PC-3 (cell line): ENCODE measurements around the gene RDH16.
"Not testable (repeated sequence)": the region's sequence is repeated elsewhere in the genome, so short reads cannot be mapped to it uniquely, and the experiment has no call there.

Experiments
- EZH2phosphoT487 ChIP-seq: fragments of 300-600 bp; sonication (generic); IDR thresholded peaks from 2 replicates; pipeline ENCODE4 v1.6.1; 2018; ENCODE audit warnings: mild to moderate bottlenecking, antibody characterized with exemption, low read length, borderline replicate concordance
- TF ChIP-seq, protein P1 (sequence below): fragments of 300-600 bp; sonication (generic); conservative IDR thresholded peaks from 2 replicates; pipeline ENCODE4 v1.5.1; 2017; ENCODE audit warnings: antibody characterized with exemption, low read depth, mild to moderate bottlenecking, low read length

DNA sequence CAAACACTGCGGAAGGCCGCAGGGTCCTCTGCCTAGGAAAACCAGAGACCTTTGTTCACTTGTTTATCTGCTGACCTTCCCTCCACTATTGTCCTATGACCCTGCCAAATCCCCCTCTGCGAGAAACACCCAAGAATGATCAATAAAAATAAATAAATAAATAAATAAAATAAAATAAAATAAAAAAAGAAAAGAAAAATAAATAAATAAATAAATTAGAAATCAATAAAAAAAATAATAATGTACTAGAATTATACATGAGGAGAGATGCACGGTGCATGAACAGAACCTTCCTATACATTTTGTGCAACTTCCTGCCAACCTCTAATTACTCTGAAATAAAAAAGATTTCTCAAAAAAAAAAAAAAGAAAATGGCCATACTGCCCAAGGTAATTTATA is 7.7 kb upstream of the RDH16 start:
- TF ChIP-seq, protein P1, sequence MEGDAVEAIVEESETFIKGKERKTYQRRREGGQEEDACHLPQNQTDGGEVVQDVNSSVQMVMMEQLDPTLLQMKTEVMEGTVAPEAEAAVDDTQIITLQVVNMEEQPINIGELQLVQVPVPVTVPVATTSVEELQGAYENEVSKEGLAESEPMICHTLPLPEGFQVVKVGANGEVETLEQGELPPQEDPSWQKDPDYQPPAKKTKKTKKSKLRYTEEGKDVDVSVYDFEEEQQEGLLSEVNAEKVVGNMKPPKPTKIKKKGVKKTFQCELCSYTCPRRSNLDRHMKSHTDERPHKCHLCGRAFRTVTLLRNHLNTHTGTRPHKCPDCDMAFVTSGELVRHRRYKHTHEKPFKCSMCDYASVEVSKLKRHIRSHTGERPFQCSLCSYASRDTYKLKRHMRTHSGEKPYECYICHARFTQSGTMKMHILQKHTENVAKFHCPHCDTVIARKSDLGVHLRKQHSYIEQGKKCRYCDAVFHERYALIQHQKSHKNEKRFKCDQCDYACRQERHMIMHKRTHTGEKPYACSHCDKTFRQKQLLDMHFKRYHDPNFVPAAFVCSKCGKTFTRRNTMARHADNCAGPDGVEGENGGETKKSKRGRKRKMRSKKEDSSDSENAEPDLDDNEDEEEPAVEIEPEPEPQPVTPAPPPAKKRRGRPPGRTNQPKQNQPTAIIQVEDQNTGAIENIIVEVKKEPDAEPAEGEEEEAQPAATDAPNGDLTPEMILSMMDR: not testable (repeated sequence)
- TF ChIP-seq EZH2phosphoT487: not testable (repeated sequence)
